Esophagus squamous epithelium (tissue), 5 donors: ENCODE measurements around the gene GCK. TPM values are rescaled to one million over a fixed set of nuclear protein-coding genes. Genes with fewer than 3 reads are reported as not detected.

Experiments
- DNase-seq: peaks from one replicate; lab custom pipeline; 2025; lab: John Stamatoyannopoulos, UW
- H3K27ac ChIP-seq, 4 donors: fragments of 200-600 bp; sonication (generic); one replicate each; pipeline ENCODE4 v1.5.1; 2016 to 2019; ENCODE audit warnings: mild to moderate bottlenecking in 1 of 4
- H3K27me3 ChIP-seq, 4 donors: fragments of 200-600 bp; sonication (generic); 1 replicate in 3 of 4; 2 replicates in 1 of 4; pipeline versions ENCODE4 v1.5.1 to v1.6.0; 2017 to 2021; ENCODE audit warnings: antibody characterized with exemption in 1 of 4
- H3K36me3 ChIP-seq, 3 donors: fragments of 200-600 bp; sonication (generic); one replicate each; pipeline ENCODE4 v1.5.1; 2016 to 2019
- H3K4me1 ChIP-seq, 3 donors: fragments of 200-600 bp; sonication (generic); one replicate each; pipeline ENCODE4 v1.5.1; 2017 to 2019
- H3K4me3 ChIP-seq, 4 donors: fragments of 200-600 bp; sonication (generic); 1 replicate in 3 of 4; 2 replicates in 1 of 4; pipeline ENCODE4 v1.5.1; 2016 to 2019; ENCODE audit warnings: mild to moderate bottlenecking in 2 of 4, moderate library complexity in 1 of 4
- H3K9me3 ChIP-seq, 3 donors: fragments of 200-600 bp; sonication (generic); one replicate each; pipeline ENCODE4 v1.5.1; 2016 to 2019
- CTCF ChIP-seq, 6 experiments: fragments of 450-650 bp in 4 of 6; fragments of 200-600 bp in 2 of 6; sonication (generic) in 2 of 6; IDR thresholded peaks; one replicate each; pipeline ENCODE4 v1.5.1; 2016 to 2019; ENCODE audit warnings: antibody characterized with exemption in 6 of 6, mild to moderate bottlenecking in 4 of 6, moderate library complexity in 4 of 6
- POLR2A ChIP-seq, 4 donors: fragments of 450-650 bp; IDR thresholded peaks; one replicate each; pipeline ENCODE4 v1.6.1; 2017; ENCODE audit warnings: antibody characterized with exemption in 4 of 4, mild to moderate bottlenecking in 4 of 4, moderate library complexity in 3 of 4
- WGBS, 2 donors: methylation state at CpG; one replicate each; pipeline ENCODE4 v1.1.5; 2018; 5-methylcytosine and 5-hydroxymethylcytosine counted together
- intact Hi-C: fragments of 100-400 bp; cut with DNase I; formaldehyde crosslinking; loops from one replicate; pipeline ENCODE4 v1.15.0; 2022
- total RNA-seq, 4 donors: library from RNA; depleted of rRNA; stranded (reverse); fragments of >200 nt; gene quantifications; one replicate each; pipeline ENCODE4 v1.1.0, GENCODE V29; 2016
- donor health status: DM: yes; HTN: yes; CAD: no.

The GCK gene
- total RNA-seq, 4 donors from 2014 or later, result 0.38 TPM; not detected in 3

- Histone ChIP-seq H3K27me3 (peaks cover 0 to 12% (median 0%) of the 10 kb centered on the region in 4 donors), H3K4me1 (peaks cover 0 to 1% (median 0%) of the 10 kb centered on the region in 3 donors), H3K27ac (no peak overlapping the region), H3K9me3 (no peaks in the 10 kb centered on the region), H3K4me3 (no peak overlapping the region), H3K36me3 (no peaks in the 10 kb centered on the region)
- no peak for DNase-seq
- intact Hi-C loops, result loop anchor here (10.0 kb wide), 1 partner anchor 329 kb away; no protein-coding TSS in a partner anchor
- WGBS, 2 donors, result 64 to 74% methylated on average over 12 to 20 of the region's 22 CpGs
- TF ChIP-seq CTCF (IDR thresholded peaks at IDR 0.05), result no peak
- no peak for TF ChIP-seq POLR2A (IDR thresholded peaks at IDR 0.05)
These were observed 46.5 kb upstream of the GCK start for GRCh38 chr7:44235582-44236332.

- peaks cover 0 to 12% (median 0%) of the 10 kb centered on the region in 4 donors for H3K27me3 ChIP-seq
- no peaks in the 10 kb centered on the region for H3K4me1 ChIP-seq
- intact Hi-C loops, result loop anchor here (10.0 kb wide), 1 partner anchor 330 kb away; no protein-coding TSS in a partner anchor
- H3K9me3 ChIP-seq, result no peaks in the 10 kb centered on the region
- H3K4me3 ChIP-seq, result no peak overlapping the region
- no peaks in the 10 kb centered on the region for H3K36me3 ChIP-seq
- TF ChIP-seq POLR2A (IDR thresholded peaks at IDR 0.05) (no peak), CTCF (IDR thresholded peaks at IDR 0.05) (no peak)
- WGBS, 2 donors, result no CpG with 5 or more reads among the region's 8 CpGs
- no peak for DNase-seq
- H3K27ac ChIP-seq, result no peak overlapping the region
These were observed 45.8 kb upstream of the GCK start for GRCh38 chr7:44235066-44235465.

GRCh38 chr7:44232901-44233715 is 43.9 kb upstream of the GCK start:
- no peaks in the 10 kb centered on the region for H3K36me3 ChIP-seq
- H3K27ac ChIP-seq, result no peak overlapping the region
- no peaks in the 10 kb centered on the region for H3K4me1 ChIP-seq
- no peaks in the 10 kb centered on the region for H3K27me3 ChIP-seq
- TF ChIP-seq CTCF (IDR thresholded peaks at IDR 0.05), result no peak
- DNase-seq, result no peak
- WGBS, 2 donors, result 72 to 85% methylated on average over 10 to 12 of the region's 22 CpGs
- intact Hi-C loops, result loop anchor here (10.0 kb wide), 1 partner anchor 332 kb away; no protein-coding TSS in a partner anchor
- no peaks in the 10 kb centered on the region for H3K9me3 ChIP-seq
- H3K4me3 ChIP-seq, result no peak overlapping the region

- Histone ChIP-seq H3K27ac (no peak overlapping the region), H3K4me1 (no peaks in the 10 kb centered on the region), H3K9me3 (no peaks in the 10 kb centered on the region), H3K36me3 (no peaks in the 10 kb centered on the region), H3K4me3 (no peak overlapping the region), H3K27me3 (no peaks in the 10 kb centered on the region)
- TF ChIP-seq POLR2A (IDR thresholded peaks at IDR 0.05), result no peak
- TF ChIP-seq CTCF (IDR thresholded peaks at IDR 0.05), result no peak
- intact Hi-C loops, result loop anchor here (10.0 kb wide), 1 partner anchor 332 kb away; no protein-coding TSS in a partner anchor
- DNase-seq, result no peak
- WGBS, 2 donors, result 94 to 97% methylated on average over 7 of the region's 13 CpGs
These were observed 43.2 kb upstream of the GCK start for GRCh38 chr7:44232396-44232795.
